GM06990 (cell line): ENCODE data around the gene CSAD.
"Not testable (repeated sequence)": the region's sequence is repeated elsewhere in the genome, so short reads cannot be mapped to it uniquely, and the experiment has no call there.

ENCODE experiments used
- DNase-seq: peaks from one replicate; pipeline ENCODE4 v3.0.0-alpha.2; 2011; ENCODE audit not compliant: insufficient read length; ENCODE audit errors: extremely low read depth
- H3K27me3 ChIP-seq: replicated peaks from 2 replicates; pipeline ENCODE4 v1.6.0; 2011; ENCODE audit warnings: low read length; ENCODE audit not compliant: control insufficient read depth, insufficient read depth
- H3K36me3 ChIP-seq: 2 replicates; pipeline ENCODE4 v1.5.1; 2011; ENCODE audit warnings: low read length; ENCODE audit not compliant: control insufficient read depth, insufficient read depth
- H3K4me3 ChIP-seq: replicated peaks from 2 replicates; pipeline ENCODE4 v1.5.1; 2011; ENCODE audit warnings: low read depth, mild to moderate bottlenecking, control low read depth, low read length
- TF ChIP-seq, protein P1 (sequence below): IDR thresholded peaks from 2 replicates; pipeline ENCODE4 v1.5.1; 2011; ENCODE audit warnings: low read length, control low read depth, mild to moderate bottlenecking, inconsistent platforms; ENCODE audit not compliant: insufficient read depth, poor library complexity, severe bottlenecking

Gene CSAD

DNA sequence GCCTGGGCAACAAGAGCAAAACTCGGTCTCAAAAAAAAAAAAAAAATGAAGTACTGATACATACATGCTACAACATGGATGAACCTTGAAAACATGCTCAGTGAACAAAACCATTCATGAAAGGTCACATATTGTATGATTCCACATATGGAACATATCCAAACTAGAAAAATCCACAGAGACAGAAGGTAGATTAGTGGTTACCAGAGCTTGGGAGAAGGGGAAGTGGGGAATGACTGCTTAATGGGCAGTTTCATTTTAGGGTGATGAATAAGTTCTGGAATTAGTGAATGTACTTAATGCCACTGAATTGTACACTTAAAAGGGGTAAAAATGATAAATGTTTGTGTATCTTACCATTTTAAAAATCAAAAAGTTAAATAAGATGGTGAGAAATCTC lies 23.6 kb upstream of the CSAD start:
- H3K4me3 ChIP-seq = peak overlapping the region; percentile 97
- DNase-seq = no peak
- H3K27me3 ChIP-seq = no peaks in the 10 kb centered on the region
- TF ChIP-seq, protein P1, sequence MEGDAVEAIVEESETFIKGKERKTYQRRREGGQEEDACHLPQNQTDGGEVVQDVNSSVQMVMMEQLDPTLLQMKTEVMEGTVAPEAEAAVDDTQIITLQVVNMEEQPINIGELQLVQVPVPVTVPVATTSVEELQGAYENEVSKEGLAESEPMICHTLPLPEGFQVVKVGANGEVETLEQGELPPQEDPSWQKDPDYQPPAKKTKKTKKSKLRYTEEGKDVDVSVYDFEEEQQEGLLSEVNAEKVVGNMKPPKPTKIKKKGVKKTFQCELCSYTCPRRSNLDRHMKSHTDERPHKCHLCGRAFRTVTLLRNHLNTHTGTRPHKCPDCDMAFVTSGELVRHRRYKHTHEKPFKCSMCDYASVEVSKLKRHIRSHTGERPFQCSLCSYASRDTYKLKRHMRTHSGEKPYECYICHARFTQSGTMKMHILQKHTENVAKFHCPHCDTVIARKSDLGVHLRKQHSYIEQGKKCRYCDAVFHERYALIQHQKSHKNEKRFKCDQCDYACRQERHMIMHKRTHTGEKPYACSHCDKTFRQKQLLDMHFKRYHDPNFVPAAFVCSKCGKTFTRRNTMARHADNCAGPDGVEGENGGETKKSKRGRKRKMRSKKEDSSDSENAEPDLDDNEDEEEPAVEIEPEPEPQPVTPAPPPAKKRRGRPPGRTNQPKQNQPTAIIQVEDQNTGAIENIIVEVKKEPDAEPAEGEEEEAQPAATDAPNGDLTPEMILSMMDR = no peak
- no peaks in the 10 kb centered on the region for H3K36me3 ChIP-seq

GRCh38 chr12:53202316-53202715 lies 21.6 kb upstream of the CSAD start:
- Histone ChIP-seq H3K4me3 (peak overlapping the region; percentile 34), H3K36me3 (peaks cover 13% of the 10 kb centered on the region)
- not testable (repeated sequence) for H3K27me3 ChIP-seq, DNase-seq

- Histone ChIP-seq H3K36me3 (peaks cover 20% of the 10 kb centered on the region), H3K27me3 (no peaks in the 10 kb centered on the region), H3K4me3 (peak overlapping the region; percentile 37)
- TF ChIP-seq, protein P1 = no peak
- DNase-seq = no peak
Observed at GRCh38 chr12:53201639-53202038, 20.9 kb upstream of the CSAD start.

- TF ChIP-seq, protein P1 = no peak
- no peaks in the 10 kb centered on the region for H3K27me3 ChIP-seq
- peak overlapping the region; percentile 16 for H3K4me3 ChIP-seq
- peaks cover 24% of the 10 kb centered on the region for H3K36me3 ChIP-seq
- no peak for DNase-seq
Observed at GRCh38 chr12:53201177-53201541, 20.4 kb upstream of the CSAD start.

DNA sequence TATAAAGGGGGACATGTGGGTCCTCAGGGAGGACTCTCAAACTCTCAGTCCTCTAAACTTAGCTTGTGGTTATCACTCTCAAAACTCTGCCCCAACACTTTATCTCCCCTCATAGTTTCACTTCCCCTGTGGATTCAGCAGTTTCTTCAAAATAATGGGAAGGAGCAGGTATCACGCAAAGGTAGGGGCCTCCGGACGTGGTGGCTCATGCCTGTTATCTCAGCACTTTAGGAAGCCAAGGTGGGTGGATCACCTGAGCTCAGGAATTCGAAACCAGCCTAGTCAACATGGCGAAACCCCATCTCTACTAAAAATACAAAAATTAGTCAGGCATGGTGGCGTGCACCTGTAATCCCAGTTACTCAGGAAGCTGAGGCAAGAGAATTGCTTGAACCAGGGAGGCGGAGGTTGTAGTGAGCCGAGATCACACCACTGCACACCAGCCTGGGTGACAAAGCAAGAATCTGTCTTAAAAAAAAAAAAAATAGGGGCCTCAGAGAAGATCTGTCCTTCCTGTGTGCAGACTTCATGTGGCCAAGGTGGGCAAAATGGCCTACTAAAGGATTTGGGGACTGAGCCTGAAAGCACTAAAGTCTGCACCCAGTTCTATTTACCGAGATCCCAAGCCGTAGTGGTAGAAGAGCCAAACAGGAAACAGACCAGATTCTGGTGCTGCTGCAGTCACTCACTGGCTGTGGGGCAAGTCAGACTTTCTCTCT lies 19.9 kb upstream of the CSAD start:
- no peaks in the 10 kb centered on the region for H3K27me3 ChIP-seq
- peaks cover 28% of the 10 kb centered on the region for H3K36me3 ChIP-seq
- TF ChIP-seq, protein P1 = no peak
- peak; percentile 74 for DNase-seq
- peak overlapping the region; percentile 20 for H3K4me3 ChIP-seq

GRCh38 chr12:53200107-53200457 lies 19.4 kb upstream of the CSAD start:
- Histone ChIP-seq H3K27me3 (no peaks in the 10 kb centered on the region), H3K36me3 (peaks cover 31% of the 10 kb centered on the region)

More at GRCh38 chr12:53200107-53200457, 19.4 kb upstream of the CSAD start:
- H3K4me3 ChIP-seq = peak overlapping the region; percentile 21; the same call in 1 of the 2 replicates
- DNase-seq = no peak
- TF ChIP-seq, protein P1 = no peak
